CD4-positive, alpha-beta T cell treated with Interleukin-15 for 4 hours (primary cell): ENCODE results near the gene PAIP2.
"Not testable (repeated sequence)": the region's sequence is repeated elsewhere in the genome, so short reads cannot be mapped to it uniquely, and the experiment has no call there.

Experiments
- DNase-seq: peaks from one replicate; pipeline ENCODE4 v3.0.0-alpha.2; 2020; ENCODE audit warnings: low spot score

Gene PAIP2

GRCh38 chr5:139315056-139315615 lies 26.5 kb upstream of the PAIP2 start:
- no peak for DNase-seq

GRCh38 chr5:139335811-139336210 lies 5.8 kb upstream of the PAIP2 start:
- DNase-seq = no peak

GRCh38 chr5:139340051-139340450 lies 1.6 kb upstream of the PAIP2 start:
- DNase-seq = no peak

- no peak for DNase-seq
Observed at GRCh38 chr5:139341187-139341688, 416 bp upstream of the PAIP2 start.

GRCh38 chr5:139342423-139342723 lies 719 bp downstream of the PAIP2 start:
- DNase-seq = peak; percentile 83

- DNase-seq = no peak
Observed at GRCh38 chr5:139343476-139343875, 1.8 kb downstream of the PAIP2 start.

- no peak for DNase-seq
Observed at GRCh38 chr5:139344177-139344576, 2.5 kb downstream of the PAIP2 start.

GRCh38 chr5:139345442-139345841 lies 3.8 kb downstream of the PAIP2 start:
- not testable (repeated sequence) for DNase-seq

- DNase-seq = not testable (repeated sequence)
Observed at GRCh38 chr5:139347863-139348262, 6.2 kb downstream of the PAIP2 start.

GRCh38 chr5:139354186-139354585 lies 12.5 kb downstream of the PAIP2 start:
- DNase-seq = no peak

- DNase-seq = not testable (repeated sequence)
Observed at GRCh38 chr5:139355900-139356299, 14.2 kb downstream of the PAIP2 start.

GRCh38 chr5:139358064-139358463 lies 16.4 kb downstream of the PAIP2 start:
- DNase-seq = no peak

GRCh38 chr5:139360384-139360783 lies 18.7 kb downstream of the PAIP2 start:
- DNase-seq = no peak

- DNase-seq = no peak
Observed at GRCh38 chr5:139361835-139362429, 20.3 kb downstream of the PAIP2 start.

- no peak for DNase-seq
Observed at GRCh38 chr5:139363937-139364336, 22.3 kb downstream of the PAIP2 start.

- no peak for DNase-seq
Observed at GRCh38 chr5:139364466-139364865, 22.8 kb downstream of the PAIP2 start.

GRCh38 chr5:139368613-139369012 lies 27.0 kb downstream of the PAIP2 start:
- DNase-seq = no peak

GRCh38 chr5:139369181-139369580 lies 27.5 kb downstream of the PAIP2 start:
- DNase-seq = no peak

GRCh38 chr5:139371482-139372435 lies 30.1 kb downstream of the PAIP2 start:
- no peak for DNase-seq

- DNase-seq = no peak
Observed at GRCh38 chr5:139374909-139375308, 33.3 kb downstream of the PAIP2 start.

- DNase-seq = no peak
Observed at GRCh38 chr5:139376364-139376763, 34.7 kb downstream of the PAIP2 start.

GRCh38 chr5:139377226-139377625 lies 35.6 kb downstream of the PAIP2 start:
- no peak for DNase-seq
